Osteoblast (primary cell): ENCODE data around the gene ZNF274. TPM values are rescaled to one million over a fixed set of nuclear protein-coding genes. Genes with fewer than 3 reads are reported as not detected.

Source experiments
- DNase-seq: peaks from one replicate; pipeline ENCODE4 v3.0.0; 2011; ENCODE audit warnings: low spot score, mixed read lengths; ENCODE audit not compliant: insufficient read length; ENCODE audit errors: missing footprints
- H2AFZ ChIP-seq: 2 replicates; pipeline ENCODE4 v1.6.0; 2011; ENCODE audit warnings: mild to moderate bottlenecking, low read length
- H3K27ac ChIP-seq: 2 replicates; pipeline ENCODE4 v1.5.1; 2011; ENCODE audit warnings: mild to moderate bottlenecking, low read depth, low read length, moderate library complexity
- H3K27me3 ChIP-seq: 2 replicates; pipeline ENCODE4 v1.6.0; 2012; ENCODE audit warnings: mild to moderate bottlenecking, control low read depth, inconsistent platforms, low read length, moderate library complexity; ENCODE audit not compliant: insufficient read depth
- H3K36me3 ChIP-seq: 2 replicates; pipeline ENCODE4 v1.5.1; 2011; ENCODE audit warnings: mild to moderate bottlenecking, low read length, control low read depth, moderate library complexity; ENCODE audit not compliant: insufficient read depth
- H3K4me1 ChIP-seq: 2 replicates; pipeline ENCODE4 v1.5.1; 2011; ENCODE audit warnings: mild to moderate bottlenecking, low read length, control low read depth, moderate library complexity; ENCODE audit not compliant: insufficient read depth
- H3K4me2 ChIP-seq: 2 replicates; pipeline ENCODE4 v1.6.0; 2011; ENCODE audit warnings: mild to moderate bottlenecking, low read length; ENCODE audit not compliant: insufficient read depth
- H3K4me3 ChIP-seq: fragments of 200-600 bp; sonication (generic); 3 replicates; pipeline ENCODE4 v1.5.1; 2012; ENCODE audit warnings: mild to moderate bottlenecking, low read length, inconsistent platforms; ENCODE audit not compliant: insufficient read depth
- H3K79me2 ChIP-seq: 2 replicates; pipeline ENCODE4 v1.6.0; 2012; ENCODE audit warnings: mild to moderate bottlenecking, low read length, control low read depth, inconsistent platforms; ENCODE audit not compliant: insufficient read depth
- H3K9me3 ChIP-seq: 2 replicates; pipeline ENCODE4 v1.5.1; 2011; ENCODE audit warnings: low read depth, low read length, control low read depth
- H4K20me1 ChIP-seq: 2 replicates; pipeline ENCODE4 v1.6.0; 2012; ENCODE audit warnings: mild to moderate bottlenecking, low read length, control low read depth; ENCODE audit not compliant: insufficient read depth
- CTCF ChIP-seq: IDR thresholded peaks from 2 replicates; pipeline ENCODE4 v1.5.1; 2011; ENCODE audit warnings: mild to moderate bottlenecking, low read depth, low read length, moderate library complexity; ENCODE audit errors: extremely low read depth
- total RNA-seq: library from RNA; depleted of rRNA; stranded (reverse); fragments of >200 nt; gene quantifications from 2 replicates; pipeline ENCODE4 v1.2.3, GENCODE V29; 2012

Gene ZNF274
- total RNA-seq, 1 donor: 10.9 TPM

DNA sequence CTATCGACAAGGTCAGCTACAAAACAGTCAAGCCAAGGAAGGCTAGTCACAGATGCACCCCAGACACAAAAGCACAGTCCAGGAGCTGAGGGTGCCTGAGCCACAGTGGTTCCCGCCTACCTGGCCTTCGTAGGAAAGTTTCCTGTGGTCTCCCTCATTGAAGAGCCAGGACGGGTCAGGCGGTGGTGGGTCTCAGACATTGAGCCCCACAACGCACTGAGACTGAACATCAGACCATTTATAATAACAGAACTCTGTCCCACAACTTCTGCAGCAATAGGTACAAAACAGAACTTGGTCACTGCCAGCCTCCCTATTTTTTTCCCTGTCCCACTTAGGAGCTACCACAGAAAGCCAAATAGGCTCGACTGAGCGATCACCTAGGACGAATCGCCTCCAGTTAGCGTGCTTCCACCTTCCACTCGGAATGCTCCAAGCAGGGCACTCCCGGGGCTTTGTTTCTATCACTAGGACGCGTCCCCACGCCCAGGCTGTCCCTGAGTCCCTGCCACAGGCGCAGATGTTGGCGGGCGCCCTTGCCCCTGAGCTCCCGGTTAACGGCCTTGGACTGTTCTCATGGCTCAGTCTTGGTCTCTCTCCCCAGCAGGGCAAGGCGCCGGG is 45.2 kb downstream of the ZNF274 start:
- no peak for TF ChIP-seq CTCF
- peak overlapping the region; percentile 98 for H2AFZ ChIP-seq
- H3K4me2 ChIP-seq: peak overlapping the region; percentile 85
- DNase-seq: peak; percentile 91
- peaks cover 32% of the 10 kb centered on the region for H3K36me3 ChIP-seq
- H3K27ac ChIP-seq: peak overlapping the region; percentile 66
- H4K20me1 ChIP-seq: peaks cover 7% of the 10 kb centered on the region
- H3K79me2 ChIP-seq: peaks cover 21% of the 10 kb centered on the region
- H3K27me3 ChIP-seq: no peaks in the 10 kb centered on the region
- peak overlapping the region; percentile 89 for H3K4me3 ChIP-seq
- peaks cover 15% of the 10 kb centered on the region for H3K4me1 ChIP-seq
- H3K9me3 ChIP-seq: no peaks in the 10 kb centered on the region

- Histone ChIP-seq H3K27me3 (no peaks in the 10 kb centered on the region), H3K4me3 (peak within 1 kb of the TSS; percentile 89), H3K4me1 (peaks cover 15% of the 10 kb centered on the region), H3K9me3 (no peaks in the 10 kb centered on the region), H3K36me3 (peaks cover 39% of the 10 kb centered on the region), H4K20me1 (peaks cover 7% of the 10 kb centered on the region), H3K4me2 (peak within 1 kb of the TSS; percentile 85), H2AFZ (peak within 1 kb of the TSS; percentile 98), H3K79me2 (peaks cover 22% of the 10 kb centered on the region), H3K27ac (peak within 1 kb of the TSS; percentile 66)
- peak; percentile 96 for DNase-seq
- no peak for TF ChIP-seq CTCF
Observed at GRCh38 chr19:58228585-58229254, 45.9 kb downstream of the ZNF274 start, which contains the start of gene ZNF544. TSS of gene ZNF544 (plus strand) at chr19:58228914. CDS start at chr19:58244024, 15,110 bp downstream.

- Histone ChIP-seq H2AFZ (peak overlapping the region; percentile 98), H3K36me3 (peaks cover 44% of the 10 kb centered on the region), H3K4me3 (peak overlapping the region; percentile 89), H3K79me2 (peaks cover 24% of the 10 kb centered on the region), H3K9me3 (no peaks in the 10 kb centered on the region), H3K4me2 (peak overlapping the region; percentile 85), H3K27me3 (no peaks in the 10 kb centered on the region), H3K27ac (peak overlapping the region; percentile 66), H3K4me1 (peaks cover 15% of the 10 kb centered on the region), H4K20me1 (peaks cover 7% of the 10 kb centered on the region)
- TF ChIP-seq CTCF: peak; percentile 22
- DNase-seq: no peak
Observed at GRCh38 chr19:58229255-58229639, 46.4 kb downstream of the ZNF274 start.

DNA sequence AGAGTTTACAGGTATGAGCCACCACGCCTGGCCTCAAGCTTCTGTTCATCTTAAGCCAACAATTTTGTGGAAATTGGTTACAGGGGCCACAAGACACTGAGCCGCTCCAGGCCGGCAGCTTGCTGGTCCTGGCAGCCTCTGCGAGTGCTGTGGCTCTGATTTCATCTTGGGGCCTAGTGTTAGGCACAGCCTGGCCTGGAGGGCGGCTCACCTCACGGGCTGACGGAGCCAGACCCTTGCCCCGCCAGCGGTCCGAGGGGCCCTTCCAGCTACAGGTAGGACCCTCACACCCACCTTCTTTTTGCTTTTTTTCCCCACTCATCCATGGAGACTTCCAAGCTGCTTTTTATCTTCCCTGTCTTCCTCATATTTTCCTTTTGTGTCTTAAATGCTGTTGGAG is 54.5 kb downstream of the ZNF274 start:
- Histone ChIP-seq H3K36me3 (peaks cover 61% of the 10 kb centered on the region), H3K9me3 (no peaks in the 10 kb centered on the region), H3K4me3 (no peak overlapping the region), H3K27me3 (no peaks in the 10 kb centered on the region), H3K4me2 (no peak overlapping the region), H3K27ac (no peak overlapping the region), H3K79me2 (peaks cover 11% of the 10 kb centered on the region), H3K4me1 (no peaks in the 10 kb centered on the region), H2AFZ (no peak overlapping the region), H4K20me1 (no peaks in the 10 kb centered on the region)
- DNase-seq: no peak
- TF ChIP-seq CTCF: no peak
